ENCODE data around the gene ABHD1. TPM values are rescaled to one million over a fixed set of nuclear protein-coding genes. Genes with fewer than 3 reads are reported as not detected.

ABHD1 gene
- polyA plus RNA-seq, 1 donor from 2014 or later, result not detected

- Histone ChIP-seq H3F3A (ENCODE audit: insufficient read depth, low read length, poor library complexity, severe bottlenecking) (no peaks in the 10 kb centered on the region), H4K20me1 (ENCODE audit: insufficient read depth) (no peaks in the 10 kb centered on the region), H3K4me2 (ENCODE audit: low read length) (no peak overlapping the region), H3K9me2 (ENCODE audit: insufficient read depth, low read length) (no peaks in the 10 kb centered on the region), H3K79me2 (replicated peaks; ENCODE audit: insufficient read depth, low read length) (peaks cover 4% of the 10 kb centered on the region), H3K9ac (ENCODE audit: low read length) (no peak overlapping the region), H3K27ac (ENCODE audit: low read length) (no peak overlapping the region), H3K4me3 (ENCODE audit: low read length) (no peak overlapping the region), H3K9me3 (ENCODE audit: low read length) (no peaks in the 10 kb centered on the region), H2AFZ (ENCODE audit: low read depth, low read length) (no peak overlapping the region), H3K36me3 (ENCODE audit: insufficient read depth, low read length) (no peaks in the 10 kb centered on the region), H3K27me3 (ENCODE audit: insufficient read depth, low read depth, low read length) (no peaks in the 10 kb centered on the region)
- no peak for TF ChIP-seq TAF1 (IDR thresholded peaks at IDR 0.05; ENCODE audit: low read depth)
- TF ChIP-seq EP300 (conservative IDR thresholded peaks at IDR 0.05; ENCODE audit: poor library complexity, severe bottlenecking), result no peak
- TF ChIP-seq, protein P1, sequence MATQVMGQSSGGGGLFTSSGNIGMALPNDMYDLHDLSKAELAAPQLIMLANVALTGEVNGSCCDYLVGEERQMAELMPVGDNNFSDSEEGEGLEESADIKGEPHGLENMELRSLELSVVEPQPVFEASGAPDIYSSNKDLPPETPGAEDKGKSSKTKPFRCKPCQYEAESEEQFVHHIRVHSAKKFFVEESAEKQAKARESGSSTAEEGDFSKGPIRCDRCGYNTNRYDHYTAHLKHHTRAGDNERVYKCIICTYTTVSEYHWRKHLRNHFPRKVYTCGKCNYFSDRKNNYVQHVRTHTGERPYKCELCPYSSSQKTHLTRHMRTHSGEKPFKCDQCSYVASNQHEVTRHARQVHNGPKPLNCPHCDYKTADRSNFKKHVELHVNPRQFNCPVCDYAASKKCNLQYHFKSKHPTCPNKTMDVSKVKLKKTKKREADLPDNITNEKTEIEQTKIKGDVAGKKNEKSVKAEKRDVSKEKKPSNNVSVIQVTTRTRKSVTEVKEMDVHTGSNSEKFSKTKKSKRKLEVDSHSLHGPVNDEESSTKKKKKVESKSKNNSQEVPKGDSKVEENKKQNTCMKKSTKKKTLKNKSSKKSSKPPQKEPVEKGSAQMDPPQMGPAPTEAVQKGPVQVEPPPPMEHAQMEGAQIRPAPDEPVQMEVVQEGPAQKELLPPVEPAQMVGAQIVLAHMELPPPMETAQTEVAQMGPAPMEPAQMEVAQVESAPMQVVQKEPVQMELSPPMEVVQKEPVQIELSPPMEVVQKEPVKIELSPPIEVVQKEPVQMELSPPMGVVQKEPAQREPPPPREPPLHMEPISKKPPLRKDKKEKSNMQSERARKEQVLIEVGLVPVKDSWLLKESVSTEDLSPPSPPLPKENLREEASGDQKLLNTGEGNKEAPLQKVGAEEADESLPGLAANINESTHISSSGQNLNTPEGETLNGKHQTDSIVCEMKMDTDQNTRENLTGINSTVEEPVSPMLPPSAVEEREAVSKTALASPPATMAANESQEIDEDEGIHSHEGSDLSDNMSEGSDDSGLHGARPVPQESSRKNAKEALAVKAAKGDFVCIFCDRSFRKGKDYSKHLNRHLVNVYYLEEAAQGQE (IDR thresholded peaks at IDR 0.05; ENCODE audit: borderline replicate concordance), result no peak
- no peak for TF ChIP-seq CTCF (IDR thresholded peaks at IDR 0.05; ENCODE audit: poor library complexity, severe bottlenecking)
- no peak for TF ChIP-seq POLR2AphosphoS5 (IDR thresholded peaks at IDR 0.05)
- no peak for TF ChIP-seq RAD21 (conservative IDR thresholded peaks at IDR 0.05)
- TF ChIP-seq MXI1 (conservative IDR thresholded peaks at IDR 0.05; ENCODE audit: poor library complexity, severe bottlenecking), result no peak
- TF ChIP-seq EZH2 (IDR thresholded peaks at IDR 0.05; ENCODE audit: borderline replicate concordance, insufficient read depth, low read length, poor library complexity, severe bottlenecking), result no peak
- TF ChIP-seq SMC3 (conservative IDR thresholded peaks at IDR 0.05; ENCODE audit: poor library complexity), result no peak
Measured at GRCh38 chr2:27136751-27137150, 13.1 kb downstream of the ABHD1 start.

DNA sequence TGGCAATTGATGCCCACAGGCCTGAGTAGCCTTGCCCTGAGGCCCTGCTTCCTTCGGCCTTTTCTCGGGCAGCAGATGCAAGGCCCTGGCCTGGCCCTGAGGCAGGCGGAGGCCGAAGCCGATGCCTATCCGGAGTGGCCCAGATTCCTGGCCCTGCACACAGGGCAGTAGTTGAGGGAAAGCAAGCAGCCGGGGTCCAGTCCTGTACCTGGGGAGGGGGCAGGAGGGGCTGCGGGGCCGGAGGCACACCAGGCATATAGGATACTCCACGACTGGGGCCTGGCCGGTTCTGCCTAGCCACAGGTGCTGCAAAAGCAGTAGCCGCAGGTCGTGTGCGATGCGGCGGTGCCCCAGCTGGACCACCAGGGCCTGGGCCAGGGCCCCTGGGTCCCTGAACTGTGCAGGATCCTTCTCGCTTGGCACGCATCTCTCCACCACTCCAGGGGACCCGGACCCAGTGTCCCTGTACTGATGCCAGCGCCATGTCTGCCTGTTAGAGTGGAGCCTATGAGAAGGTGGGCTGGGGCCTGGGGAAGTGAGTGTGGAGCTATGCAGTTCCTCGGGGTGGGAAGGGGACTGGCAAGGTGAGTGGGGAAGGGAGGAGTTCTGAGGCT is 13.8 kb downstream of the ABHD1 start:
- H3K27ac ChIP-seq (ENCODE audit: low read length), result no peak overlapping the region
- H3K9me2 ChIP-seq (ENCODE audit: insufficient read depth, low read length), result no peaks in the 10 kb centered on the region
- H3K4me3 ChIP-seq (ENCODE audit: low read length), result no peak overlapping the region
- H3K9me3 ChIP-seq (ENCODE audit: low read length), result no peaks in the 10 kb centered on the region
- H3K27me3 ChIP-seq (ENCODE audit: insufficient read depth, low read depth, low read length), result no peaks in the 10 kb centered on the region
- H3K9ac ChIP-seq (ENCODE audit: low read length), result no peak overlapping the region
- peaks cover 4% of the 10 kb centered on the region for H3K79me2 ChIP-seq (replicated peaks; ENCODE audit: insufficient read depth, low read length)
- no peak for TF ChIP-seq MXI1 (conservative IDR thresholded peaks at IDR 0.05; ENCODE audit: poor library complexity, severe bottlenecking)
- no peak for TF ChIP-seq EZH2 (IDR thresholded peaks at IDR 0.05; ENCODE audit: borderline replicate concordance, insufficient read depth, low read length, poor library complexity, severe bottlenecking)
- no peak for TF ChIP-seq CTCF (IDR thresholded peaks at IDR 0.05; ENCODE audit: poor library complexity, severe bottlenecking)
- no peak for TF ChIP-seq SMC3 (conservative IDR thresholded peaks at IDR 0.05; ENCODE audit: poor library complexity)
- no peak for TF ChIP-seq RAD21 (conservative IDR thresholded peaks at IDR 0.05)
- TF ChIP-seq EP300 (conservative IDR thresholded peaks at IDR 0.05; ENCODE audit: poor library complexity, severe bottlenecking), result no peak
- TF ChIP-seq TAF1 (IDR thresholded peaks at IDR 0.05; ENCODE audit: low read depth), result no peak
- TF ChIP-seq POLR2AphosphoS5 (IDR thresholded peaks at IDR 0.05), result no peak
- TF ChIP-seq, protein P1 (IDR thresholded peaks at IDR 0.05; ENCODE audit: borderline replicate concordance), result no peak
- no peak overlapping the region for H2AFZ ChIP-seq (ENCODE audit: low read depth, low read length)
- no peaks in the 10 kb centered on the region for H3K36me3 ChIP-seq (ENCODE audit: insufficient read depth, low read length)
- H3K4me2 ChIP-seq (ENCODE audit: low read length), result no peak overlapping the region
- H4K20me1 ChIP-seq (ENCODE audit: insufficient read depth), result no peaks in the 10 kb centered on the region
- no peaks in the 10 kb centered on the region for H3F3A ChIP-seq (ENCODE audit: insufficient read depth, low read length, poor library complexity, severe bottlenecking)

Data from neural cell (in vitro differentiated cells).